Stimulated activated naive CD4-positive, alpha-beta T cell treated with Interleukin-2 at 50 U/mL for 16 hours (primary cell): ENCODE results near the gene POU6F2.

Source experiments
- DNase-seq: peaks from one replicate; lab custom pipeline; 2025; lab: John Stamatoyannopoulos, UW

POU6F2 gene

DNA sequence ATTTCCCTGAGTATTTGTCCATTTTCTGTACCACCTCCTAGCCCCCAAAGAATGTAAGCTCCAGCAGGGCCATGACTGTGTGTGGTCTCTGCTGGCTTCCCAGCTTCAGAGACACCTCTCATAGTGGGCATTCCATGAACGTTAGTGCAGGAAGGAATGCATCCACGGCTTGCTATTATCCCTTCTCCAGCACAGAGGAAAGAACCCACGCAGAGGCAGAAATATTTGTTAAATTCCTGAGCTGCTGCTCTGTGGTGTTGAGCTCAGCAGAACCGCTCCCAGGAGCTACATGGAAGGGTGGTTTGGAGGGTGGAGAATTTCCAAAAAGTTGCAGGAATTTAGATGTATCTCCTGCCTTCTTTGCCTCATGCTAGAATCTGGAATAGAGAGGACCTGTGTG lies 275.2 kb downstream of the POU6F2 start:
- no peak for DNase-seq

- no peak for DNase-seq
These were observed 281.8 kb downstream of the POU6F2 start for GRCh38 chr7:39259391-39260003.

DNA sequence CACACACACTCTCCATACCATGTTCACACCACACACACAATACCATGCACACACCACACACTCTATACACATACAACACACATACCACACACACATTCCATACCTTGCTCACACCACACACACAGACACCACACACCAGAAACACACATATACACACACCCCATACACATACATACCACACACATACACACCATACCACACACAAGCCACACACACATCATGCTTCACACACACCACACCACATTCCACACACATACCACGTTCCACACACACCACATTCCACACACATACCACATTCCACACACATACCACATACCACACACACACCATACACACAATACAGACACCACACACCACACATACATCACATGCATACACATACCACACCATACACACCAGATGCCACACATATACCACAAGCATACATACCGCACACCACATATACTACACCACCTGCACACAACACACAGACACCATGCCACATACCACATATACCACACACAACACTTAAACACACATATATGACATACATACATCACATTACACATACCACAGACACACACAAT lies 282.7 kb downstream of the POU6F2 start:
- no peak for DNase-seq

DNA sequence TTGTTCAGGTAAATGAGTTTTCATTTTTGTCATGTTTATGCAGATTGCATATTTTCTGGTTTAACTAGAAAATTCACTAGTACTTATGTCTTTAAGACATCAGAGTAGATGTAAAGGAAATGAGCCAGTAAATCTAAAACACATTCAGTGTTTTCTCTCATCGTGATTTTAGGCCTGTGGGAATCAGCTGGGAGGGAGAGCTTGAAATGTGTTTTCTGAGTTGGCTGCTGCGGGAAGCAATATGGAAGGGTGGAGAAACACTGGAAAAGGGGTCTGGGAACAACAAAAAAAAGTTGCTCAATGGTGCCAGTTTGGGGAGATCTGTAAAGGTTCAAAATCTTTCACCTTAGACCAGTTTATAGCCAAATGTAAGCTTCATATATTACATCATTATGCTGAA lies 284.1 kb downstream of the POU6F2 start:
- no peak for DNase-seq

DNA sequence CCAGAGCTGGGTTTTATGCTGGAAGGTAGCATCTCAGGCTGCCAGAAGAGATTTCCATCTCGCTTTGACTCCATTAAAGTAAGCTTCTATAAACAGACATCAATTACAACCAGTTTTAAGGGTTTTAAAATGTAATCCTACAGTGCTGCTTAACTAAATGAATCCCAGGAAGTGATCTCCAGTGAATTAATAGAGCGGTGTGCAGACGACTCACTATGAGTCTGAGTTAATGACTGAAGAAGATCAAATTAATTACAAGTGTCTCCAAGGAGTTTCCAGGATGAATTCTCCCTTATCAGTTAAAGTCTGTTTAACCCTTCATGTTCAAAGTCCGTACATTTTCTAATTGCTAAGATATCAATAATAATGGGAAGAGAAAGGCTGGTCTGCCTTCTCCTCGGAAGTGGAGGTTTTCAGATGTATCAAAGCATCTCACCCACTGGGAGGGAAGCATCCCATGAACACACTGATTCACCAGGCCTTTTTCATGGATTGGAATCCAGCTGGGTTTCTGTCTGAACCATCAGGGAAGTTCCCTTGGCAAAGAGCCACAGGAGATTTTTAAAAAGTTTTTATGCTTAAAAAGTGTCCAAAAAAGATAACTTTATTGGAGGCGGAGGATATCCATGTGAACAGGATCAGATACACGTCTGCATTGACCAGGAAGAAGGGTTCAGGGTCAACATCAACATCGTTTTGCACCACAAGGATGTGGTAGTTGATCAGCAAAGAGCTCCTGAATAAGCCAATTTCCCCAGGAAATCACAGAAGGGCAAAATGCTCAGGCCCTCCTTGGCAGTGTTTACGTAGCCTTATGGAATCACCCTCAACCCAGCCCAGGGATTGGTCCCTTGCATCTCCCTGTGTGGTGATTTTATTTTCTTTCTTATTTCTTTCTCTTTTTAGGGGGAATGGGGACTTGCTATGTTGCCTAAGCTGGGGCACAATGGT lies 288.2 kb downstream of the POU6F2 start:
- no peak for DNase-seq

- no peak for DNase-seq
These were observed 291.3 kb downstream of the POU6F2 start for GRCh38 chr7:39269034-39269433.

GRCh38 chr7:39270018-39270417 lies 292.3 kb downstream of the POU6F2 start:
- no peak for DNase-seq

DNA sequence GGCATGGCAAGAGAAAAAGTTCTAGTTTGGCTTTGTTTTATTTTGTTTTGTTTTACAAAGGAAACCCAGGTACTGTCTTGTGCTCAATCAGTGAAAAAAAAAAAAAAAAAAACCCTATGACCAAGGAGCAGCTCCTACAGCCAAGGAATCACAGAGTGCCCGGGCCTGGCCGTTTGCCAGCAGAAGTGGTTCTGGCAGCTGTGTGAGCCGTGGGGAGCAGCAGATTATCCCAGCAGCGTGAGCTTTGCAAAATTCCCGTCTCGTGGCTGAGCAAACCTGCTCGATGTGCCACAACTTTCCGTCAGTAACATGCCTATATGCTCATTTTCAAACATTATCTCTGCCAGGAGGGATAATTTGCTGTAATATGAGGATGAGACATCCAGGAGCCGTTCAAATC lies 293.7 kb downstream of the POU6F2 start:
- no peak for DNase-seq

- no peak for DNase-seq
These were observed 294.4 kb downstream of the POU6F2 start for GRCh38 chr7:39272111-39272510.

GRCh38 chr7:39272691-39273090 lies 295.0 kb downstream of the POU6F2 start:
- DNase-seq, result no peak

DNA sequence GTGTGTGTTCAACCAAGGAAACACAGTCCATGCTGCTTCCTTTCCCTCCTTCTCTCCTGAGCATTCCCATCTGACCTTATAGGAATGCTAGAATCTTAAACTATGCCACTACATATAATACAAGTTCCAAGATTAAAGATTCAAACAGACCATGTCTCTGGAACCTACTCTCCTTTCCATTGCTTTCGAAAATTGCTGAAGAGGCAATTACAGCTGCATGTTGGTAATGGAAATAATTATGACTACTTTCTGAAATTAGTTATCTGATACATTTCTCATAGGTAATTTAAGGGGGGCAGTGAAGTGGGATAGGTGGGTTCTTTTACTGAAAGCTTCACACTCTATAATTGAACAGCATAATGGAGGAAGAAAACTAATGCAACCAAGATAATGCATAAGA lies 302.6 kb downstream of the POU6F2 start:
- no peak for DNase-seq

DNA sequence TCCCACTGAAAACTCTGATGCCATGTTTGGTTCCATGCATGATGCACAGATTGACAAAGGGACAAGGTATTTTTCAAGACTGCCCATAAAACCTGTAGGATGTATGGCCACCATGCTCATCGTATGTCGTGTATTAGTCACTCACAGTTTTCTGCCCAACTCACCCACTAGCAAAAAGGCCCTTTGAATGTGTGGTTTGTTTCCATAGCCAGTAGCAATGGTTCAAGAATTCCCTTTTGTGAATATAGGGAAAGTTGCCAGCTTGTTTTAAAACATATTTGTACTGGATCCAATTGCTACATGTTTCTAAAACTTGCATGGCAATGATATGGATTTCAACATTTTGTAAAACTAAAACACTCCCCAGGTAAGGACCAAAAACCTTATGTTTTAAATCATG lies 307.5 kb downstream of the POU6F2 start:
- DNase-seq, result no peak

DNA sequence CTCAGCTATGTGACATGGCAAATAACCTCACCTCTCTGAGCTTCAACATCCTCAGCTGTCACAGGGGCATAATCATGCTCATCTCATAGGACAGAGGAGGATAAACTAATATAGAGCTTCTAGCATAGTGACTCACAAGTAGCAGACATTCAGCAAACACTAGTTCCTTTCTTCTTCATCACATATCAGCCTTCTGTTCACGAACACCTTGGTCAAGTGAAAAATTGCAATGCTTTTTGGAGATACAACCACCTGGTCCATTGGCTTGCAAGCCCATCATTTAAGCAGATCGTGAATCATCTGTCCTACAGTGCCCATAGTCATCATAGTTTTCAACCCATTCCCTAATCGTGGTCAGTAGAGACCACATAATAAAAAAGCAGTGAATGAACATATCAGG lies 310.6 kb downstream of the POU6F2 start:
- no peak for DNase-seq

GRCh38 chr7:39291628-39292410 lies 314.1 kb downstream of the POU6F2 start:
- no peak for DNase-seq

DNA sequence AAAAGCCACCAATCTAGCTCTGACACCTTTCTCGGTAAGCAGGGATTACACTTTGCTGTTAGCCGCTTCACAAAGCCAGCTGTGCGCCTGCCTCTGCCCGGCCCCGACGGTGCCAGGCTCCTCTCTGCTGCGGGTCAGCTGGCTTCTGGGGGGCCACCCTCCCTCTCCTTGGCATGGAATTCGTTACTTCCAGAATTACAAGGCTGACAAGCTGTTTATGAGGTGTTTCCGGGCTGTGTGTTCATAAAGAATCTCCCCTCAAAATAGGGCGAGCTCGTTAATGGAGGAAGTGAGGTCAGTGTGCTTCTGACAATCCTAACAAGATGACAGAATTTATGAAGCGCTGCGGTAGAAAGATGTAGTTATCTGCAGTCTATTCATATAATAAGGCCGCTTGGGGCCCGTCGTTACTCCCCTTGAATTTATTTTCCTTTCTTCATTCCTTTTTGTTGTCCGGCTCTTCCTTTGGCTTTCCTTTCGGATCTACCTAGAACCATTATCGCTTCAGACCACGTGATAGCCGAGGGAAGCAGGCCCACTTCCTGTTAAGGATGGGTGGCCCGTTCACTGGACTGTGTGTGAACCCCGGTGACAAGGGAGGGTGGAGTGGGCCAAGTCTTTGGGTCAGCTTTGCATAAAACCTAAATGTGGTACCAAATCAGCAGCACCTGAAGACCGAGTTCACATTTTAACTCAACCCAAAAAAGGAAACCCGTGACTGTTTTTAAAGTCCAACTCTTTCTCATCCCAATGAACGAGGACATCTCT lies 315.5 kb downstream of the POU6F2 start:
- DNase-seq, result no peak

GRCh38 chr7:39294022-39294421 lies 316.3 kb downstream of the POU6F2 start:
- no peak for DNase-seq

DNA sequence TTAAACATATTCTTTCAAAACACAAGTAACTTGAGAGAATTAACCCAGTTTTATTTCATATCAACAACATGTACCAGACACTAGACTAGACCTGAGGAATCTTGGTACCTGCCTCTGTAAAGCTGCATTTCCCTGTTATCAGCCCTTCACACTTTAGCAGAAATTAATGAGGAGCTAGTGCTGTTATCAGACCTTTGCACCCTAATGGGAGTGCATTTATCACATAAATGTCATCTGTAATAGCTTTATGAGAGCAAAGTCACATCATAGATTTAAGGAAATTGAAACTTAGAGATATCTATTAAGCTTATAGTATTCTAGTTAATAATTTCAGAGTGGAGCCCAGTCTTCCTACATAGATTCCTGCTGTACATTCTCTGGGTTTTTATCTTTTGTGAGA lies 318.1 kb downstream of the POU6F2 start:
- no peak for DNase-seq

- no peak for DNase-seq
These were observed 322.0 kb downstream of the POU6F2 start for GRCh38 chr7:39299695-39300094.

DNA sequence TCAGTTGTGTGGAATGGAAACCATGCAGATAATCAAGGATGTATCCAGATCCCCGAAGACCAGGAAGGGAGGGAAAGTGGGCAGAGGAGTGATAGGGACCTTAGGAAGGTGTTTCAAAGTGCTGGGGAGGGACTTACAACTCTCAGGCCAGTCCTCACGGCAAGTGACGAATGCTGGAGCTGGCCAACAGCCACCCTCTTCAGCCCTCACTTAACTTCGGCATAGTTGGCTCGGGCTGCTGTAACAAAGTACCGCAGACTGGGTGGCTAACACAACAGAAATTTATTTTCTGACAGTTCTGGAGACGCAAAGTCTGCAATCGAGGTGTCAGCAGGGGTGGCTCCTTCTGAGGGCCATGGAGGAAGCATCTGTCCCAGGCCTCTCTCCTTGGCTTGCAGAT lies 322.6 kb downstream of the POU6F2 start:
- no peak for DNase-seq

DNA sequence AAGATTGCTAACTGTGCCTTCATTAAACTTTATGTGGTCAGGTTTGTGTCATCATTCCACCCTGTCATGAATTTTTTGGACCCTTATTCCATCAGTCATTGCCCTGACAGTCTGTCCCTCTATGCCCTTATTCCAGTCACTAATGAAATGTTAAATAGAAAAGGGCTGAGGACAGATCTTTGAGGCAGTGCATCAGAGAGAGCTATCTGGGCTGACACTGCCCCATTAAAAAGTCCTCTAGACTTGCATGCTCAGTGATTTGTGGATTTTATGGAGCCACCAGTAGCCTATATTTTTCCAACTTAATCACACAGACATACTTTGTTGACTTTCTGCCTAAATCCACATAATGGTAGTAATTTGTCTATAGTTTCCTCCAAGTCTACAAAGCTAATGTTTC lies 323.8 kb downstream of the POU6F2 start:
- no peak for DNase-seq

DNA sequence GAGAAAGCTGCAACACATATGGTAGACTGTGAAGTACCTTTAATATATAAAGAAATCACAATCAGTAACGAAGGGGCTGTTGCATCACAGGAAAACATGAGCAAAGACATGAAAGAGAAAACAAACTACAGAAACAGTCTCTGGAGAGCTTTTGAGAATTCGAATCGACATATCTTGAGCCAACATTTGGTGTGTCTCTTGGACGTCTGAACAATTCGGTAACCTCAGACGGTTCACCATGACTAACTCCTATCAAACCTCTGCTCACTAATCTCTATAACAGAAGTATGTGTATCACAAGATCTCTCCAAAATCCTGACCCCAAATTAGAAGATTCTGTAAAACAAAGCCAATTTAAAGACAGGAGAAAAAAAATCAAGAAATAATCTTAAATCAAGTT lies 326.5 kb downstream of the POU6F2 start:
- no peak for DNase-seq
